Caco-2 (cell line): Measurements from ENCODE around the gene SEC16B. TPM values are rescaled to one million over a fixed set of nuclear protein-coding genes. Genes with fewer than 3 reads are reported as not detected.

Experiments used
- BruUV-seq: library from RNA; stranded (reverse); fragments of 400-500 nt; replicated peaks from 2 replicates; lab custom pipeline; 2021; lab: Mats Ljungman, UMichigan
- CTCF ChIA-PET: fragments of 300-600 bp; sonication (Branson Sonifier 250); formaldehyde crosslinking; loops from one replicate; lab custom pipeline; 2022; ENCODE audit warnings: antibody characterized with exemption; lab: Charles Lee
- POLR2A ChIA-PET: fragments of 300-600 bp; sonication (Branson Sonifier 250); formaldehyde crosslinking; loops from one replicate; lab custom pipeline; 2022; ENCODE audit warnings: antibody characterized with exemption; lab: Charles Lee
- DNase-seq, 2 experiments: peaks; one replicate each; pipeline versions ENCODE4 v3.0.0 to v3.0.0-alpha.2; 2020 to 2022
- H3K27me3 ChIP-seq: replicated peaks from 2 replicates; pipeline ENCODE4 v1.6.0; 2011; ENCODE audit warnings: low read length; ENCODE audit not compliant: control insufficient read depth, insufficient read depth
- H3K36me3 ChIP-seq: 2 replicates; pipeline ENCODE4 v1.5.1; 2011; ENCODE audit warnings: low read length; ENCODE audit not compliant: control insufficient read depth, insufficient read depth
- H3K4me1 ChIP-seq: fragments of 250-450 bp; sonication (Bioruptor Pico); 2 replicates; pipeline ENCODE4 v1.5.1; 2020; ENCODE audit warnings: mild to moderate bottlenecking
- H3K4me3 ChIP-seq: 2 replicates; pipeline ENCODE4 v1.5.1; 2011; ENCODE audit warnings: low read depth, mild to moderate bottlenecking, control low read depth, low read length
- H3K9me3 ChIP-seq: fragments of 250-450 bp; sonication (Bioruptor Pico); 2 replicates; pipeline ENCODE4 v1.5.1; 2020; ENCODE audit warnings: mild to moderate bottlenecking, moderate library complexity
- H3K27ac Mint-ChIP-seq: one replicate; pipeline ENCODE4 v1.8.0; 2022; ENCODE audit warnings: mixed read lengths; ENCODE audit not compliant: unreplicated experiment
- H3K27me3 Mint-ChIP-seq: one replicate; pipeline ENCODE4 v1.8.0; 2022; ENCODE audit warnings: mixed read lengths; ENCODE audit not compliant: insufficient read depth, unreplicated experiment
- H3K36me3 Mint-ChIP-seq: one replicate; pipeline ENCODE4 v1.8.0; 2022; ENCODE audit warnings: mild to moderate bottlenecking, mixed read lengths; ENCODE audit not compliant: insufficient read depth, unreplicated experiment
- H3K4me1 Mint-ChIP-seq: one replicate; pipeline ENCODE4 v1.8.0; 2022; ENCODE audit warnings: low read depth, mixed read lengths; ENCODE audit not compliant: unreplicated experiment
- H3K4me3 Mint-ChIP-seq: one replicate; pipeline ENCODE4 v1.8.0; 2022; ENCODE audit warnings: mild to moderate bottlenecking, moderate library complexity, mixed read lengths; ENCODE audit not compliant: unreplicated experiment
- H3K9me3 Mint-ChIP-seq: one replicate; pipeline ENCODE4 v1.8.0; 2022; ENCODE audit warnings: mixed read lengths; ENCODE audit not compliant: unreplicated experiment
- CTCF ChIP-seq, 2 experiments: fragments of 200-600 bp in 1 of 2; IDR thresholded peaks; 1 replicate in 1 of 2; 2 replicates in 1 of 2; pipeline versions ENCODE4 v1.5.1 to v1.8.0; 2011 to 2022; ENCODE audit warnings: antibody characterized with exemption in 1 of 2, control low read depth in 1 of 2, inconsistent platforms in 1 of 2, low read depth in 1 of 2, low read length in 1 of 2, mild to moderate bottlenecking in 1 of 2, moderate library complexity in 1 of 2; ENCODE audit not compliant: insufficient read depth in 1 of 2, severe bottlenecking in 1 of 2, unreplicated experiment in 1 of 2
- intact Hi-C: fragments of 100-400 bp; cut with micrococcal nuclease; formaldehyde crosslinking; loops from one replicate; pipeline ENCODE4 v1.10.0; 2022; ENCODE audit not compliant: unreplicated experiment
- total RNA-seq: library from RNA; stranded (reverse); gene quantifications from 2 replicates; pipeline ENCODE4 v1.2.3, GENCODE V29; 2022

Gene SEC16B
- total RNA-seq, 1 experiment from 2014 or later = 0.59 TPM

DNA sequence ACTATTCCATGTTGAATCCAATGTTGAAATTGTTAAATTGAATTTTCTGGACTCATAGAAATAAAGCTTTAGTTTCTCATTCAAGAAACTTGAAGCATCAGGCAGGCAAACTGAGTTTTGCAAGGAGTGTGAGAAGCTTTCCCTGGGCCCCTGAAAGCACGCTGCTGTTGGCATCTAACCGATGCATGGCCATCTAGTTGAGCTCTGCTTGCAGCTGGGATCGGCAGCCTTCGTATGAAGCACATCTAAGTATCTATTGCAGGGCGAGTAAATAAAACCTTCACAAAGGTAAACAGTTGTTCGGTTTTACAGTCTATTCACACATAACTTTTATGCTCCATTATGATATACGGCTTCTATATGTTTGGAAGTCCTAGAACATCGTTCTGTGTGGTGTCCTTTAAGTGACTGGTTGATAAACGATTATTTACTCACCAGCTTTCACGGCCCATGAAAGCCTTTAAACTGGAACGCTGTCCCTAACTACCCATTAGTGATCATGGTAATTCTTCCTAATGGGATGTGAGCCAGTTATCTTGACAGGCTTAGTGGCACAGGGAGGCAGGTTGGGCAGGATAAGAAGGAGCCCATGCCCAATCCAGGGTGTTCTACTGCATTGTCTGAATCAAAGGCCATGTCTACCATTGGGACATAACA is 71.7 kb downstream of the SEC16B start:
- H3K27me3 Mint-ChIP-seq = no peaks in the 10 kb centered on the region
- peaks cover 8% of the 10 kb centered on the region; the same call in 1 of the 2 replicates for H3K4me1 ChIP-seq
- no peak for DNase-seq
- peaks cover 7% of the 10 kb centered on the region for H3K4me1 Mint-ChIP-seq
- H3K36me3 Mint-ChIP-seq = no peaks in the 10 kb centered on the region
- POLR2A ChIA-PET = no interaction called here
- H3K4me3 Mint-ChIP-seq = no peak overlapping the region
- H3K9me3 ChIP-seq = no peaks in the 10 kb centered on the region
- intact Hi-C loops = loop anchor here (1.0 kb wide), 1 partner anchor 26 kb away; no protein-coding TSS in a partner anchor
- H3K4me3 ChIP-seq = no peak overlapping the region
- CTCF ChIA-PET = interaction anchor here (0.6 kb wide), 1 partner anchor 72 kb away, joined by 3 read pairs; the partner anchor contains the start of gene SEC16B
- H3K9me3 Mint-ChIP-seq = no peaks in the 10 kb centered on the region
- TF ChIP-seq CTCF (IDR thresholded peaks at IDR 0.05; ENCODE audit: insufficient read depth in 1 of 2, low read depth in 1 of 2, low read length in 1 of 2, severe bottlenecking in 1 of 2, unreplicated experiment in 1 of 2) = no peak
- BruUV-seq = no TSS peak
- H3K27ac Mint-ChIP-seq = no peak overlapping the region
- H3K27me3 ChIP-seq = no peaks in the 10 kb centered on the region
- no peaks in the 10 kb centered on the region for H3K36me3 ChIP-seq

DNA sequence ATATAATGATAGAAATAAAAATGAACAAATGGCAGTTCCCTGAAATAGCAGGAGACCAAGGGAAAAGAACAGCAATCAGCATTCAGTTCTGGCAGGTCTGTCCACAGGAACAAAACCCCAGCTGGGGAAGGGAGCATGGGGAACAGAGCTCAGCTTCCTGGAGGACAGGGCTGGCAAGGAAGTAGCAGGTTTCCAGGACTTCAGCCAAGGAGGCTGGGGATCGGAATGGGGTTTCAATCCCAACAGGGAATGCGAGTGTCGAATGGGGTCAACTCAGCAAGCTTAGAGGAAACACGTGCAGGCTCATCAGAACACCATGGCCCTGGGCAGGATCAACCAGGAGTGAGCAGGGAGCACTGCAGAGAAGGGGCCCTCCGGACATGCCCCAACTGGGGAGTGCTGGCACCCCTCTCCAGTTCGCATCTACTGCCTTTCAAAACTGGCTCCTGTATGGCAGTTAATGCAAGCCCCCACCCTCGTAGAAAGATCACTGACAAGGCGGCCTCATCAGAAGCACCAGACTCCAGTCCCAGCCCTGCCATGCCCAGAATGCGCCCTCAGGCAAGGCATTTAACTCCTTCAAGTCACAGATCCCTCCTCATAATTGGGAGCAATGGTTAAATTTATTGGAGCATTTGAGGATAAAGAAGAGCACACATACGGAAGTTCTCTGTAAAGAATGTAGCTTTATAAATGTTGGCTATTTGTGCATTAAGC is 72.4 kb downstream of the SEC16B start:
- peaks cover 8% of the 10 kb centered on the region; the same call in 1 of the 2 replicates for H3K4me1 ChIP-seq
- no TSS peak for BruUV-seq
- DNase-seq = no peak
- H3K4me3 ChIP-seq = no peak overlapping the region
- Mint-ChIP-seq H3K4me3 (no peak overlapping the region), H3K9me3 (no peaks in the 10 kb centered on the region), H3K4me1 (peaks cover 7% of the 10 kb centered on the region), H3K36me3 (no peaks in the 10 kb centered on the region), H3K27ac (no peak overlapping the region), H3K27me3 (no peaks in the 10 kb centered on the region)
- no peak for TF ChIP-seq CTCF (IDR thresholded peaks at IDR 0.05; ENCODE audit: insufficient read depth in 1 of 2, low read depth in 1 of 2, low read length in 1 of 2, severe bottlenecking in 1 of 2, unreplicated experiment in 1 of 2)
- POLR2A ChIA-PET = no interaction called here
- no peaks in the 10 kb centered on the region for H3K27me3 ChIP-seq
- CTCF ChIA-PET = interaction anchor here (0.6 kb wide), 1 partner anchor 72 kb away, joined by 3 read pairs; the partner anchor contains the start of gene SEC16B
- H3K36me3 ChIP-seq = no peaks in the 10 kb centered on the region
- intact Hi-C loops = no loop called here
- no peaks in the 10 kb centered on the region for H3K9me3 ChIP-seq

Other genes with a start within 250 kb of the SEC16B start
- 36.8 and 37.2 TPM in 2 replicates for gene RASAL2, start 124.0 kb upstream of the SEC16B start, total RNA-seq